Stimulated activated naive CD8-positive, alpha-beta T cell treated with anti-CD3 and anti-CD28 coated beads, Interleukin-15, amount 100 ng/mL, for 72 hours (primary cell): ENCODE measurements around the gene ABHD12B.

Source experiments
- ATAC-seq: fragments of 150-1000 bp; cut with Tn5 transposase; 2 replicates; pipeline ENCODE4 v1.10.0; 2021; ENCODE audit warnings: mild to moderate bottlenecking, moderate library complexity
- DNase-seq, 2 donors: peaks; one replicate each; pipeline ENCODE4 v3.0.0; 2021 to 2022
- H3K27ac Mint-ChIP-seq, 2 donors: one replicate each; pipeline ENCODE4 v1.8.0; 2022; ENCODE audit warnings: mild to moderate bottlenecking in 2 of 2, mixed read lengths in 2 of 2, moderate library complexity in 2 of 2
- H3K27me3 Mint-ChIP-seq: one replicate; pipeline ENCODE4 v1.8.0; 2022; ENCODE audit warnings: mixed read lengths
- H3K4me1 Mint-ChIP-seq: one replicate; pipeline ENCODE4 v1.8.0; 2022; ENCODE audit warnings: mild to moderate bottlenecking, mixed read lengths
- H3K4me3 Mint-ChIP-seq, 2 donors: one replicate each; pipeline ENCODE4 v1.8.0; 2022; ENCODE audit warnings: mild to moderate bottlenecking in 2 of 2, mixed read lengths in 2 of 2, moderate library complexity in 1 of 2
- H3K9me3 Mint-ChIP-seq, 2 donors: one replicate each; pipeline ENCODE4 v1.8.0; 2022; ENCODE audit warnings: mixed read lengths in 2 of 2

The ABHD12B gene

GRCh38 chr14:50832935-50833630 lies 38.8 kb upstream of the ABHD12B start:
- Mint-ChIP-seq H3K4me1 (peaks cover 72% of the 10 kb centered on the region), H3K27me3 (no peaks in the 10 kb centered on the region), H3K4me3 (no peak overlapping the region), H3K9me3 (no peaks in the 10 kb centered on the region), H3K27ac (no peak overlapping the region)
- ATAC-seq (no peak), DNase-seq (no peak)

- DNase-seq: no peak
- H3K27me3 Mint-ChIP-seq: no peaks in the 10 kb centered on the region
- peaks cover 68% of the 10 kb centered on the region for H3K4me1 Mint-ChIP-seq
- no peak overlapping the region for H3K27ac Mint-ChIP-seq
- no peak for ATAC-seq
- H3K9me3 Mint-ChIP-seq: no peaks in the 10 kb centered on the region
- no peak overlapping the region for H3K4me3 Mint-ChIP-seq
Measured at GRCh38 chr14:50834802-50835276, 37.0 kb upstream of the ABHD12B start.

GRCh38 chr14:50835280-50835679 lies 36.6 kb upstream of the ABHD12B start:
- H3K4me3 Mint-ChIP-seq: peak overlapping the region; percentile 0 to 38
- ATAC-seq: no peak
- no peak for DNase-seq
- H3K4me1 Mint-ChIP-seq: peaks cover 68% of the 10 kb centered on the region
- H3K9me3 Mint-ChIP-seq: no peaks in the 10 kb centered on the region
- H3K27me3 Mint-ChIP-seq: no peaks in the 10 kb centered on the region
- peak overlapping the region in 1 of 2 donors; percentile 13 for H3K27ac Mint-ChIP-seq

- peaks cover 67% of the 10 kb centered on the region for H3K4me1 Mint-ChIP-seq
- no peak for DNase-seq
- ATAC-seq: no peak
- H3K27me3 Mint-ChIP-seq: no peaks in the 10 kb centered on the region
- no peak overlapping the region for H3K4me3 Mint-ChIP-seq
- H3K9me3 Mint-ChIP-seq: peaks cover 0 to 7% of the 10 kb centered on the region in 2 donors
- H3K27ac Mint-ChIP-seq: no peak overlapping the region
Measured at GRCh38 chr14:50836515-50836914, 35.3 kb upstream of the ABHD12B start.

GRCh38 chr14:50837271-50837670 lies 34.6 kb upstream of the ABHD12B start:
- H3K27me3 Mint-ChIP-seq: no peaks in the 10 kb centered on the region
- H3K9me3 Mint-ChIP-seq: peaks cover 0 to 7% of the 10 kb centered on the region in 2 donors
- ATAC-seq (no peak), DNase-seq (no peak)
- no peak overlapping the region for H3K4me3 Mint-ChIP-seq
- no peak overlapping the region for H3K27ac Mint-ChIP-seq
- peaks cover 60% of the 10 kb centered on the region for H3K4me1 Mint-ChIP-seq

GRCh38 chr14:50837850-50838470 lies 33.9 kb upstream of the ABHD12B start:
- Mint-ChIP-seq H3K27me3 (no peaks in the 10 kb centered on the region), H3K4me3 (no peak overlapping the region), H3K4me1 (peaks cover 53% of the 10 kb centered on the region), H3K27ac (no peak overlapping the region), H3K9me3 (peaks cover 0 to 7% of the 10 kb centered on the region in 2 donors)
- DNase-seq (no peak), ATAC-seq (peak; percentile 24)

GRCh38 chr14:50839048-50839447 lies 32.8 kb upstream of the ABHD12B start:
- Mint-ChIP-seq H3K27me3 (no peaks in the 10 kb centered on the region), H3K4me3 (no peak overlapping the region), H3K4me1 (peaks cover 45% of the 10 kb centered on the region), H3K9me3 (peaks cover 0 to 7% of the 10 kb centered on the region in 2 donors), H3K27ac (no peak overlapping the region)
- DNase-seq (peak in 1 of 2 donors; percentile 28), ATAC-seq (peak; percentile 88)

GRCh38 chr14:50839691-50840090 lies 32.2 kb upstream of the ABHD12B start:
- no peak for ATAC-seq
- Mint-ChIP-seq H3K9me3 (peaks cover 0 to 7% of the 10 kb centered on the region in 2 donors), H3K4me1 (peaks cover 39% of the 10 kb centered on the region), H3K4me3 (no peak overlapping the region), H3K27ac (no peak overlapping the region), H3K27me3 (no peaks in the 10 kb centered on the region)
- DNase-seq: no peak

- DNase-seq: no peak
- no peak for ATAC-seq
- Mint-ChIP-seq H3K4me3 (no peak overlapping the region), H3K4me1 (peaks cover under 1% of the 10 kb centered on the region), H3K9me3 (peaks cover 0 to 7% of the 10 kb centered on the region in 2 donors), H3K27me3 (no peaks in the 10 kb centered on the region), H3K27ac (no peak overlapping the region)
Measured at GRCh38 chr14:50844391-50844790, 27.5 kb upstream of the ABHD12B start.

GRCh38 chr14:50845166-50845565 lies 26.7 kb upstream of the ABHD12B start:
- Mint-ChIP-seq H3K27me3 (no peaks in the 10 kb centered on the region), H3K4me1 (no peaks in the 10 kb centered on the region), H3K9me3 (peaks cover 0 to 7% of the 10 kb centered on the region in 2 donors), H3K27ac (no peak overlapping the region), H3K4me3 (no peak overlapping the region)
- DNase-seq: no peak
- no peak for ATAC-seq

- Mint-ChIP-seq H3K27ac (no peak overlapping the region), H3K27me3 (no peaks in the 10 kb centered on the region), H3K9me3 (peaks cover 0 to 2% of the 10 kb centered on the region in 2 donors), H3K4me3 (no peak overlapping the region), H3K4me1 (no peaks in the 10 kb centered on the region)
- ATAC-seq: no peak
- DNase-seq: no peak
Measured at GRCh38 chr14:50846226-50846880, 25.5 kb upstream of the ABHD12B start.

- Mint-ChIP-seq H3K4me1 (no peaks in the 10 kb centered on the region), H3K27me3 (no peaks in the 10 kb centered on the region), H3K27ac (no peak overlapping the region), H3K9me3 (no peaks in the 10 kb centered on the region), H3K4me3 (no peak overlapping the region)
- DNase-seq (no peak), ATAC-seq (no peak)
Measured at GRCh38 chr14:50853891-50854290, 18.0 kb upstream of the ABHD12B start.

- no peak overlapping the region for H3K27ac Mint-ChIP-seq
- ATAC-seq: no peak
Measured at GRCh38 chr14:50854521-50854920, 17.3 kb upstream of the ABHD12B start.

GRCh38 chr14:50855558-50855957 lies 16.3 kb upstream of the ABHD12B start:
- ATAC-seq (no peak), DNase-seq (no peak)
- H3K4me1 Mint-ChIP-seq: peaks cover 12% of the 10 kb centered on the region
- H3K27me3 Mint-ChIP-seq: no peaks in the 10 kb centered on the region
- no peak overlapping the region for H3K27ac Mint-ChIP-seq
- no peak overlapping the region for H3K4me3 Mint-ChIP-seq
- no peaks in the 10 kb centered on the region for H3K9me3 Mint-ChIP-seq

More at GRCh38 chr14:50854521-50854920, 17.3 kb upstream of the ABHD12B start:
- H3K9me3 Mint-ChIP-seq: no peaks in the 10 kb centered on the region
- H3K4me3 Mint-ChIP-seq: no peak overlapping the region
- H3K27me3 Mint-ChIP-seq: no peaks in the 10 kb centered on the region
- DNase-seq: no peak
- peaks cover 6% of the 10 kb centered on the region for H3K4me1 Mint-ChIP-seq

- Mint-ChIP-seq H3K4me1 (peaks cover 12% of the 10 kb centered on the region), H3K4me3 (no peak overlapping the region), H3K9me3 (no peaks in the 10 kb centered on the region), H3K27ac (no peak overlapping the region), H3K27me3 (no peaks in the 10 kb centered on the region)
- no peak for DNase-seq
- ATAC-seq: no peak
Measured at GRCh38 chr14:50856660-50857059, 15.2 kb upstream of the ABHD12B start.

- ATAC-seq (peak; percentile 37), DNase-seq (no peak)
- Mint-ChIP-seq H3K4me3 (peak overlapping the region; percentile 88 to 92), H3K9me3 (no peaks in the 10 kb centered on the region), H3K27ac (peak overlapping the region; percentile 65 to 78), H3K4me1 (peaks cover 12% of the 10 kb centered on the region), H3K27me3 (peaks cover 6% of the 10 kb centered on the region)
Measured at GRCh38 chr14:50859296-50859624, 12.6 kb upstream of the ABHD12B start.
